Measurements from ENCODE around the gene CARS2.

DNA sequence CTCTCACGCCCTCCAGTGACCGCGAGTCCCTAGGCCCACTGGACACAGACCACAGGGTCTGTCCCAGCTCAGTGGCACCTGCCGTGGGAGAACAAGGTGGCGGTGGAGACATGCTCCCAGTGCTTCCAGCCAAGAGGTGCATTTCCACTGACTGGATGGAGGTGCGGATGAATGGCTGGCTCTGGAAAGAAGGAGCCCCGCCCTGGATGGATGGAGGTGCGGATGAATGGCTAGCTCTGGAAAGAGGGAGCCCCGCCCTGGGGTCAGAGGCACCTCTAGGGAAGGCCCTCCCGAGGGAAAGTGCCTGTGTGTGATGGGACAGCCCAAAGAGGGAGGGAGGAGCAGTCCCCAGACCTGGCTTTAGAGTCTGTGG lies 58.6 kb downstream of the CARS2 start:
- TF ChIP-seq, protein P1, sequence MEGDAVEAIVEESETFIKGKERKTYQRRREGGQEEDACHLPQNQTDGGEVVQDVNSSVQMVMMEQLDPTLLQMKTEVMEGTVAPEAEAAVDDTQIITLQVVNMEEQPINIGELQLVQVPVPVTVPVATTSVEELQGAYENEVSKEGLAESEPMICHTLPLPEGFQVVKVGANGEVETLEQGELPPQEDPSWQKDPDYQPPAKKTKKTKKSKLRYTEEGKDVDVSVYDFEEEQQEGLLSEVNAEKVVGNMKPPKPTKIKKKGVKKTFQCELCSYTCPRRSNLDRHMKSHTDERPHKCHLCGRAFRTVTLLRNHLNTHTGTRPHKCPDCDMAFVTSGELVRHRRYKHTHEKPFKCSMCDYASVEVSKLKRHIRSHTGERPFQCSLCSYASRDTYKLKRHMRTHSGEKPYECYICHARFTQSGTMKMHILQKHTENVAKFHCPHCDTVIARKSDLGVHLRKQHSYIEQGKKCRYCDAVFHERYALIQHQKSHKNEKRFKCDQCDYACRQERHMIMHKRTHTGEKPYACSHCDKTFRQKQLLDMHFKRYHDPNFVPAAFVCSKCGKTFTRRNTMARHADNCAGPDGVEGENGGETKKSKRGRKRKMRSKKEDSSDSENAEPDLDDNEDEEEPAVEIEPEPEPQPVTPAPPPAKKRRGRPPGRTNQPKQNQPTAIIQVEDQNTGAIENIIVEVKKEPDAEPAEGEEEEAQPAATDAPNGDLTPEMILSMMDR (optimal IDR thresholded peaks at IDR 0.05 in 1 of 3, IDR thresholded peaks at IDR 0.05 in 1 of 3, conservative IDR thresholded peaks at IDR 0.05 in 1 of 3; ENCODE audit: extremely low read depth in 1 of 3, insufficient read depth in 2 of 3, low read length in 3 of 3): no peak
- no peak for TF ChIP-seq EZH2 (IDR thresholded peaks at IDR 0.05; ENCODE audit: low read length)
